ENCODE data around the gene PHKG2. TPM values are rescaled to one million over a fixed set of nuclear protein-coding genes. Genes with fewer than 3 reads are reported as not detected.

Gene PHKG2
- total and polyA plus RNA-seq, 2 donors from 2014 or later, result 27.8 to 34.9 TPM

DNA sequence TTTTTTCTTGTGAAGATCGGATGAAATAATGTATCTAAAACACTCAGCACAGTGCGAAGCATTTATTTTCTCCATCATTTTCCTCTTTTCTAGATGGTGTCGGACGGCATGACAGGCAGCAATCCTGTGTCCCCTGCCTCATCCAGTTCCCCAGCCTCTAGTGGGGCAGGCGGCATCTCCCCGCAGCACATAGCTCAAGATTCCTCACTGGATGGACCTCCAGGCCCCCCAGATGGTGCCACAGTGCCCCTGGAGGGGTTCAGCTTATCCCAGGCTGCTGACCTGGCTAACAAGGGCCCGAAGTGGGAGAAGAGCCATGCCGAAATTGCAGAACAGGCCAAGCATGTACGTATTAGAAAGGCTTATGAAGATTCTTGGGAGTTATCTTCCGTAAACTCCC is 44.3 kb upstream of the PHKG2 start:
- Histone ChIP-seq H3K27me3 (ENCODE audit: control insufficient read depth, insufficient read depth, low read length) (no peaks in the 10 kb centered on the region), H3K36me3 (ENCODE audit: control insufficient read depth in 2 of 3, insufficient read depth in 3 of 3, low read length in 3 of 3) (peaks cover 18 to 59% (median 41%) of the 10 kb centered on the region in 3 donors), H3K27ac (ENCODE audit: low read depth in 2 of 2, low read length in 2 of 2) (no peak overlapping the region), H3K9ac (ENCODE audit: low read length in 3 of 3) (no peak overlapping the region), H3K9me3 (ENCODE audit: control insufficient read depth in 2 of 3, insufficient read depth in 1 of 3, low read length in 3 of 3) (no peaks in the 10 kb centered on the region), H3K4me3 (ENCODE audit: low read length in 3 of 3) (no peak overlapping the region), H3K4me1 (ENCODE audit: control insufficient read depth in 2 of 3, insufficient read depth in 2 of 3, low read depth in 1 of 3, low read length in 3 of 3) (peaks cover 0 to 5% (median 3%) of the 10 kb centered on the region in 3 donors)
- DNase-seq, result peak in 1 of 5 donors; percentile 57
- intact Hi-C loops (cut with DNase I), result no loop called here
- no peak for FAIRE-seq
- TF ChIP-seq, protein P1, sequence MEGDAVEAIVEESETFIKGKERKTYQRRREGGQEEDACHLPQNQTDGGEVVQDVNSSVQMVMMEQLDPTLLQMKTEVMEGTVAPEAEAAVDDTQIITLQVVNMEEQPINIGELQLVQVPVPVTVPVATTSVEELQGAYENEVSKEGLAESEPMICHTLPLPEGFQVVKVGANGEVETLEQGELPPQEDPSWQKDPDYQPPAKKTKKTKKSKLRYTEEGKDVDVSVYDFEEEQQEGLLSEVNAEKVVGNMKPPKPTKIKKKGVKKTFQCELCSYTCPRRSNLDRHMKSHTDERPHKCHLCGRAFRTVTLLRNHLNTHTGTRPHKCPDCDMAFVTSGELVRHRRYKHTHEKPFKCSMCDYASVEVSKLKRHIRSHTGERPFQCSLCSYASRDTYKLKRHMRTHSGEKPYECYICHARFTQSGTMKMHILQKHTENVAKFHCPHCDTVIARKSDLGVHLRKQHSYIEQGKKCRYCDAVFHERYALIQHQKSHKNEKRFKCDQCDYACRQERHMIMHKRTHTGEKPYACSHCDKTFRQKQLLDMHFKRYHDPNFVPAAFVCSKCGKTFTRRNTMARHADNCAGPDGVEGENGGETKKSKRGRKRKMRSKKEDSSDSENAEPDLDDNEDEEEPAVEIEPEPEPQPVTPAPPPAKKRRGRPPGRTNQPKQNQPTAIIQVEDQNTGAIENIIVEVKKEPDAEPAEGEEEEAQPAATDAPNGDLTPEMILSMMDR (IDR thresholded peaks at IDR 0.05; ENCODE audit: borderline replicate concordance, extremely low read depth, insufficient read depth), result no peak

DNA sequence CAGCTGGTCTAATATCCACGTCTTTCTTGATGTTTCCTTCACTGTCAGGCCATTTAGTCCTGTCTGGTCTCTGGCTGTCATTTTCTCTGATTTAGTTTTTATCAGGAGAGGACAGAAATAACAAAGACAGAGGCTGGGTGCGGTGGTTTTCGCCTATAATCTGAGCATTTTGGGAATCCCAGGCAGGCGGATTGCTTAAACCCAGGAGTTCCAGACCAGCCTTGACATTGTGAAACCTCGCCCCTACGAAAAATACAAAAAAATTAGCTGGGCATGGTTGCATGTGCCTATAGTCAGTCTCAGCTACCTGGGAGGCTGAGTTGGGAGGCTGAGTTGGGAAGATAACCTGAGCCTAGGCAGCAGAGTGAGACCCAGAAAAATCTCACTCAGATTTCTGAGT is 42.2 kb upstream of the PHKG2 start:
- TF ChIP-seq, protein P1 (IDR thresholded peaks at IDR 0.05; ENCODE audit: borderline replicate concordance, extremely low read depth, insufficient read depth), result no peak
- FAIRE-seq (no peak), DNase-seq (peak in 1 of 5 donors; percentile 4)

DNA sequence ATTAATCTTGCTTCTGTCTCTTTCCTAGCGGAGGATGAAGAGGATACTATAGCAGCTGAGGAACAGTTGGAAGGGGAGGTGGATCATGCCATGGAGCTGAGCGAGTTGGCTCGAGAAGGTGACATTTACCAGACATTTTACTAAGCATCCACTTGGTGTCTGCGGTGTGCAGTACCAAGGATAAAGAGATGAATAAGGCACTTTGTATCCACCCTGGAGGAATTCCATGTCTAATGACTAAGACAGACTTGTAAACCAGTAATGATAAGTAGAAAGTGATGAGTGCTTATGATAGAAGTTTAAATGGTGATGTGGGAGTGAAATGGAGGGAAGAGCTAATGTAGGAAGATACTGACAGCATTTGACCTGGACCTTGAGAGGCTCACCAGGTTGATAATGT is 37.3 kb upstream of the PHKG2 start:
- no peak overlapping the region for H3K27ac ChIP-seq (ENCODE audit: low read depth in 2 of 2, low read length in 2 of 2)
- H3K9ac ChIP-seq (ENCODE audit: low read length in 3 of 3), result no peak overlapping the region
- FAIRE-seq (no peak), DNase-seq (no peak)
- intact Hi-C loops (cut with DNase I), result no loop called here
- no peak overlapping the region for H3K4me3 ChIP-seq (ENCODE audit: low read length in 3 of 3)
- H3K36me3 ChIP-seq (ENCODE audit: control insufficient read depth in 2 of 3, insufficient read depth in 3 of 3, low read length in 3 of 3), result peaks cover 32 to 88% (median 75%) of the 10 kb centered on the region in 3 donors
- no peaks in the 10 kb centered on the region for H3K9me3 ChIP-seq (ENCODE audit: control insufficient read depth in 2 of 3, insufficient read depth in 1 of 3, low read length in 3 of 3)
- TF ChIP-seq, protein P1 (IDR thresholded peaks at IDR 0.05; ENCODE audit: borderline replicate concordance, extremely low read depth, insufficient read depth), result no peak
- no peaks in the 10 kb centered on the region for H3K4me1 ChIP-seq (ENCODE audit: control insufficient read depth in 2 of 3, insufficient read depth in 2 of 3, low read depth in 1 of 3, low read length in 3 of 3)
- H3K27me3 ChIP-seq (ENCODE audit: control insufficient read depth, insufficient read depth, low read length), result no peaks in the 10 kb centered on the region

More for the DNA sequence above, 42.2 kb upstream of the PHKG2 start:
- Histone ChIP-seq H3K9ac (ENCODE audit: low read length in 3 of 3) (no peak overlapping the region), H3K9me3 (ENCODE audit: control insufficient read depth in 2 of 3, insufficient read depth in 1 of 3, low read length in 3 of 3) (no peaks in the 10 kb centered on the region), H3K4me1 (ENCODE audit: control insufficient read depth in 2 of 3, insufficient read depth in 2 of 3, low read depth in 1 of 3, low read length in 3 of 3) (no peaks in the 10 kb centered on the region), H3K27me3 (ENCODE audit: control insufficient read depth, insufficient read depth, low read length) (no peaks in the 10 kb centered on the region), H3K4me3 (ENCODE audit: low read length in 3 of 3) (no peak overlapping the region), H3K27ac (ENCODE audit: low read depth in 2 of 2, low read length in 2 of 2) (no peak overlapping the region), H3K36me3 (ENCODE audit: control insufficient read depth in 2 of 3, insufficient read depth in 3 of 3, low read length in 3 of 3) (peaks cover 23 to 70% (median 58%) of the 10 kb centered on the region in 3 donors)
- intact Hi-C loops (cut with DNase I), result no loop called here

DNA sequence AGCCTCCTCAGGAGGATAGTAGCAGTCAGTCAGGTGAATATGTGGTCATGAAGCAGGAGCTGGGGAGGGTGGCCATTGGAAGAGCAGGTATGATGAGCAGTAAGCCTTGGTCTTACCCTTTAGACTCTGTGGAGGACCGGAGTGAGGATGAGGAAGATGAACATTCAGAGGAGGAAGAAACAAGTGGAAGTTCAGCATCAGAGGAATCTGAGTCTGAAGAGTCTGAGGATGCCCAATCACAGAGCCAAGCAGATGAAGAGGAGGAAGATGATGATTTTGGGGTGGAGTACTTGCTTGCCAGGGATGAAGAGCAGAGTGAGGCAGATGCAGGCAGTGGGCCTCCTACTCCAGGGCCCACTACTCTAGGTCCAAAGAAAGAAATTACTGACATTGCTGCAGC is 36.5 kb upstream of the PHKG2 start:
- FAIRE-seq, result no peak

More for the DNA sequence above, 36.5 kb upstream of the PHKG2 start:
- intact Hi-C loops (cut with DNase I), result no loop called here
- Histone ChIP-seq H3K4me3 (ENCODE audit: low read length in 3 of 3) (no peak overlapping the region), H3K36me3 (ENCODE audit: control insufficient read depth in 2 of 3, insufficient read depth in 3 of 3, low read length in 3 of 3) (peaks cover 32 to 88% (median 75%) of the 10 kb centered on the region in 3 donors), H3K9me3 (ENCODE audit: control insufficient read depth in 2 of 3, insufficient read depth in 1 of 3, low read length in 3 of 3) (no peaks in the 10 kb centered on the region), H3K27ac (ENCODE audit: low read depth in 2 of 2, low read length in 2 of 2) (no peak overlapping the region), H3K4me1 (ENCODE audit: control insufficient read depth in 2 of 3, insufficient read depth in 2 of 3, low read depth in 1 of 3, low read length in 3 of 3) (no peaks in the 10 kb centered on the region), H3K9ac (ENCODE audit: low read length in 3 of 3) (no peak overlapping the region), H3K27me3 (ENCODE audit: control insufficient read depth, insufficient read depth, low read length) (no peaks in the 10 kb centered on the region)
- DNase-seq, result peak in 1 of 5 donors; percentile 19
- TF ChIP-seq, protein P1 (IDR thresholded peaks at IDR 0.05; ENCODE audit: borderline replicate concordance, extremely low read depth, insufficient read depth), result no peak

Data from kidney (tissue), 14 donors.